ENCODE measurements around the gene CALHM1.
"Not testable (repeated sequence)": the region's sequence is repeated elsewhere in the genome, so short reads cannot be mapped to it uniquely, and the experiment has no call there.

The CALHM1 gene

DNA sequence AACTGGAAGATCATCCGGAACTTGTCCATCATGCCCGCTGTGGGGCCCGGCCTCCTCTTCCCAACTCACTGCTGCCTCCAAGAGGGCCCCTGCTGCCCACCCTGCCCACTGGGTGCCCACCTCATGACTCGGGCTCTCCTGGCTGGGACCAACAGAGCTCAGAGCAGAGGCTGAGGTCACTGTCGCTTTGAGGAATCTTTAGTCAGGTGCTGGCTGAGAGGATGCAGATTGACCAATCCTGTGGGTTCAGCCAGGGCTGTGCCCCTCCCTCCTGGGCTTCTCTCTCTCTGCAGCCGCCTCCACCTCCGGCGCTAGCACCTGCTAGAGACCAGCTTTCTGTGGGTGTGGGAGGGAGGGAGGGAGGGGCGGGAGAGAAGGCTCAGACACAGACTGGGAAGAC, at the start of gene CALHM1:
CALHM1 (minus strand) TSS at position 181 of the 400 bp plus-strand sequence; CDS start at position 32, 149 bp downstream.
- DNase-seq: no peak

- DNase-seq: no peak
Observed at GRCh38 chr10:103507235-103508191, 48.8 kb upstream of the CALHM1 start.

DNA sequence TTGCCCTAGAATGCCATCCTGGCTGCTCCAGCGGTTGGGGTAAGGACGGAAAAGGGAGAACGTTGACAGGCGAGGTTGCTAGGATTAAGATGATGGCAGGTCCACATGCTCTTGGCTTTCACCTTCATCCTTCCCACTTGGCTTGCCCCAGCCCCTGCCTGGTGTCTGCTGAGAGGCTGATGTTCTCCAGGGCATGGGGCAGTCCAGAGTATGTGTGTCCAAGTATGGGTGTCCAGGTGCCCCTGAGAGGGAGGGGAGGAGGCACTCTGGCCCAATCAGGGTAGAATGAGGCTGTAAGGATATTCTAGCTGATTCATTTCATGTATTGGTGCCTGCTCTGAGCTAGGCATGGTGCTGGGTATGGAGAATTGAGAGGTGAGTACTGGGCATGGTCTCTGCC, 47.4 kb upstream of the CALHM1 start:
- no peak for DNase-seq

DNA sequence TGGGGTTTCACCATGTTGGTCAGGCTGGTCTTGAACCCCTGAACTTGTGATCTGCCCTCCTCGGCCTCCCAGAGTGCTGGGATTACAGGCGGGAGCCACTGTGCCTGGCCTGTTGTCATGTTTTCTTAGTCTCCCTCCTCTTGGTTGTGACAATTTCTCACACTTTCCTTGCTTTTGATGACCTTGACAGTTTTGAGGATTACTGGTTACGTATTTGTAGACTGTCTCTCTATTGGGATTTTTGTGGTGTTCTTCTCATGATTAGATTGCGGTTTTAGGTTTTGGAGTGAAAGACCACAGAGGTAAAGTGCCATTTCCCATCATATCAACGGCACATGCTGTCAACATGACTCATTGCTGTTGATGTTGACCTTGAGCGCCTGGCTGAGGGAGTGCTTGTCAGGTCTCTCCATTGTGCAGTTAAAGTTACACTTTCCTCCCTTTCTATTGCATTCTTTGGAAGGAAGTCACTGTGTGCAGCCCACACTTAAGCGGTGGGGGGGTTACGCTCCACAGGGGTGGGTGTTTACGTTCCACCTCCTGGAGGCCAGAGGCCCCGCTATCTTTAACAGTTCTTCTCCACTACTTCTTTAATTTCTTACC, 45.6 kb upstream of the CALHM1 start:
- DNase-seq: no peak

GRCh38 chr10:103503777-103504176, 45.1 kb upstream of the CALHM1 start:
- not testable (repeated sequence) for DNase-seq

- no peak for DNase-seq
Observed at GRCh38 chr10:103502849-103503660, 44.4 kb upstream of the CALHM1 start.

- no peak for DNase-seq
Observed at GRCh38 chr10:103501186-103501585, 42.5 kb upstream of the CALHM1 start.

DNA sequence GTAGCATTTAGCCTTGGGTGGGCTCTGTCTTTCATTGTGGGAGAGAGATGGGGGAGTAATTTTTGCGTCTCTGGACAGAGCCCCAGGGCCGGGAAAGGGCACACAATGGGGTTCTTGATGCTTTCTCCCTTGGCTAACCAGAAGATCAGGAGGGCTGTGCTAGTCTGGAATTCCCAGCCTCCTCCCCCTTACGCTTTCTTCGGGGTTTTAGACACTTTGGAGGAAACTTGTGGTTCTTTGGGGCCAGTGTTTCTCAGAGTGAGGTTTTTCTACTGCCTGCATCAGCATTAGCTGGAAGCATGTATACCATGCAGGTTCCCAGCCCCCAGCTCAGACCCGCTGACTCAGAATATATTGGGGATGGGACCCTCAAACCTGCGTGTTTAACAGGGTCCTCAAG, 41.8 kb upstream of the CALHM1 start:
- DNase-seq: no peak

DNA sequence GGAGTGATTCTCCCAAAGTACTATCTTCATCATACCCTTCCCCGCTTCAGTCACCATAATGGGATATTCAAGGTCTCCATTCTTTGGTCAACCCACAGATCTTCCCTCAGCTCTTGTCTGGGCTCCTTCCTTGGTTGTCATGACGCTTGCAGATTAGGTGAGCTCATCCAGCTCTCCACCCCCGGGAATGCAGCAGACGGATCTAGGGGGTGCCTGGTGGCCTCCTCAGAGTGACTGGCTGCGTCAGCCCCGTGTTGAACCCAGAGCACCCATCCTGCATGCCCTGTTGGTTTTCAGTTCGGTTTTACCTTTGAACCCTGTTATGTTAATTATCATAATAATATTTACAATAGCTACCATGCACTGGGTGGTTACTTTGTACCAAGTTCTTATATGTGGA, 41.2 kb upstream of the CALHM1 start:
- DNase-seq: no peak

DNA sequence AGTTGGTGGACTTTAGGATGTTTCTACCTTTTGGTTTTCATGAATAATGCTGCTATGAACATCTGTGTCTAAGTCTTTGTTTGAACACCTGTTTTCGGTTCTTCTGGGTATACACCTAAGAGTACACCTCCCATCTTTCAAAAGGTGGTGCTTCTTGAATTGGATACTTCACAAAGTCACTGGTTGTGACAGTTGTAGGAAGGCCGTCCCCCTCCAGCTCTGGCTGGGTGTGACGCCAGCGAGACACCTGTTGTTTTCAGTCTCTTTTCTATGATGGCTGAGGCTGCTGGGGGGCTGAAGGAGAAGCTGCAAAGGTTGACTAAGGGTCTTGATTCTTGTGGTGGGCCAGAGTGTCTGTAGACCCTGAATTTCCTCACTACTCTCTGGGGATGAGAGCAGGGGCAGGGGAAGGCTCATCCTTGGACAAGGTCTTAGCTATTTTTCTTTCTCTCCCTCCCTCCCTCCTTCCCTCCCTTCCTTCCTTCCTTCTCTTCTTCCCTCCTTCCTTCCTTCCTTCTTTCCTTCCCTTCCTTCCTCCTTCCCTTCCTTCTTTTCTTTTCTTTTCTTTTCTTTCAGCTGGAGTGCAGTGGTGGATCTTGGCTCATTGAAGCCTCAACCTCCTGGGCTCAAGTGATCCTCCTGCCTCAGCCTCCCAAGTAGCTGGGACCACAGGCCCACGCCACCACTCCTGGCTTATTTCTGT, 40.4 kb upstream of the CALHM1 start:
- no peak for DNase-seq

DNA sequence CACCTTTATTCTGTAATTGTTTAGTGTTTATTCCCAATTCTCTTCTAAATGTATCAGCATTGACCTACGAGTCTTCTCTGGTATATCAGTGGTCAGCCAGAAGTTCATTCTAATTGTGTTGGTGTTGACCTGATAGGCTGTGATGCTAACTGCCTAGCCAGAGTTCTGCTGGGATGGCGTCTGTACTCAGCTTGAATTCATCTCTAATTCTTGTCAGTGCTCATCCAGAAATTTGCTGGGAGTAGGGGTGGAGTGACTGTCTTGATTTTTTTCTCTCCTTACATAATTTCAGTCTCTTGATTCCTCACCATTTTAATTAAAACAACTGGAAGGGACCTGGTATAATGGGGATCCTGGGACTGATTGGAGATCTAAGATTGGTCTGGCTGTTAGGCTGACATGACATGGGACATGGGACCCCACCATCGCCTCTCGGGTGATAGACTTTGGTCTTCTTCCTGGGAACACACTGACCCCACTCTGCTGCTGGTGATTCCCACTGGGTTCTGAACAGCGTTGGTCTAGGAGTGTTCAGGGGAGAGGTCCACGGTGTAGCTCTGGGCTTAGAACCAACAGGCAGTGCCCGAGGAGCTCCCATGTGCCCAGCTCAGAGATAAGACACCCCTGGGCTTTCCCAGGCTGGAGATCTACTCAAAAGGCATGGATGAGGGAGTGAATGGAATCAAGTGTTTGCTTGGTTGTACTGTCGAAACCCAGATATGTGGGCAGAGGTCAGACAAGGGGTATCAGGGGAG, 38.6 kb upstream of the CALHM1 start:
- DNase-seq: no peak

DNA sequence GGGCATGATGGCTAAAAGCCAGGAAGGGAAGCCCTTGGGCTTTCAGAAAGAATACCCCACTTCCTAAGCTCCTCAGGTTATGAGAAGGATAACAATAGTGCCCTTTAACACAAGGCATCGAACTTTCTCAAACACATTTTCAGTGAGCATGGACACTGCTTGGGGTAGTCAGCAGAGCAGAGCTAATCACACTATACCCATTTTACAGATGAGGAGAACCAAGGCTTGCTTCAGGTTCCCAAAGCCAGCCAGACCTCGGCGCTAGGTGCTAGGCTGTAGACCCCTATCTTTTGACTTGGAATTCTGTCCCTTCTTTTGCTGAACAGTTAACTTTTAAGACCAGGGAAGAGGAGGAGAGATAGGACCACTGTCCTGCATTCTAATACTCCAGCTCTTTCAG, 36.6 kb upstream of the CALHM1 start:
- no peak for DNase-seq

GRCh38 chr10:103493916-103494877, 35.5 kb upstream of the CALHM1 start:
- DNase-seq: no peak

DNA sequence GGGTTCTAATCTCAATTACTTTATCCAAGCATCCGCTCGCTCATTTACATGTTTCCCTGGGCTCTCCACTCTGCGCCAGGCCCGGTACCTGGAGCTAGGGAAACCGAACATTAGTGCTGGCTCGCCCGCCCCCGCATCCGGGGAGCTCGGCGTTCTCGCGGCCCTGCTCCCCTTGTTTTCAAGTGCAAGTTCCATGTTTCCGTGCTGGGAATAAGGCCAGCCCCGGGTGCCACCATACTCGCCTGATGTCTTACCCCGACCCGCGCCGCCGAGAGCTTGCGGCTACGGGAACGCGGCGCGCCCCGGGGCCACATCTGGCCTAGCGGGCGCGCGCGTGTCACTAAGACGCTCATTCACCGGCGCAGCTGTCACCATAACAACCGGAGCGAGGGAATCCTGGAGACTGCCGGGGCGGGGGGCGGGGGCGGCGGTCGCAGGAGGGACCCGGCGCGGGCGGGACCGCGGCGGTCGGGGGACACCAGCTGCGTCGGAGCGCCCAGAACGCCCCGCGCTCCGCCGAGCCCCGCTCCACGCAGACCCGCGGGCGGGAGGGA, 34.7 kb upstream of the CALHM1 start, which contains the start of gene NEURL1:
NEURL1 (plus strand) TSS at position 344 of the 554 bp plus-strand sequence. CDS start 683 bp downstream, outside the sequence.
- DNase-seq: no peak

- no peak for DNase-seq
Observed at GRCh38 chr10:103492655-103493261, 34.1 kb upstream of the CALHM1 start.

DNA sequence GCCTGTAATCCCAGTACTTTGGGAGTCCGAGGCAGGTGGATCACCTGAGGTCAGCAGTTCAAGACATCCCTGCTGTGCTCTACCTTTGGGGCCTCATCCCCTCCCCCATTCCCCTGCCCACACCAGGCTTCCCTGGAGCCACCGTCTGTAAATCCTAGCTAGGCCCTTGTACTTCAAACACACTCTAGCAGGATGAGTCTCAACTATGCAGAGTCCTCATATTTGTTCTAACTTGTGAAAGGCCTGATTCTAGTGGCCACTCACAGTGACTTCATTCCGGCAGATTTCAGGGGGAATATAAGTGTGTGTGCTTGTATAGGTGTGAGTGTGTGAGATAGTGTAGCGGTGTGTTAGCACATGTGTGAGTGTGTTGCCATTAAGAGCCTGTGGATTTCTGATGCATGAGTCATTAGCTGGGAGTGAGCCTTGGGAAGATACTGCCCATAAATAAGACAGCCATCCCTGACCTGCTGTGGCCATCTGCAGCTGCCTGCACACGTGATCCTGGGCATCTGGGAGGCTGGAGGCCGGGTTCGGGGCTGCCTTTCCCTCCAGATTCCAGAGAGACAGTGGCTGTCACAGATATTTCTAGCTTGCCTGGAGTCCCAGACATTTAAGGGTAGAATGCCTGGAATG, 33.1 kb upstream of the CALHM1 start:
- DNase-seq: no peak

DNA sequence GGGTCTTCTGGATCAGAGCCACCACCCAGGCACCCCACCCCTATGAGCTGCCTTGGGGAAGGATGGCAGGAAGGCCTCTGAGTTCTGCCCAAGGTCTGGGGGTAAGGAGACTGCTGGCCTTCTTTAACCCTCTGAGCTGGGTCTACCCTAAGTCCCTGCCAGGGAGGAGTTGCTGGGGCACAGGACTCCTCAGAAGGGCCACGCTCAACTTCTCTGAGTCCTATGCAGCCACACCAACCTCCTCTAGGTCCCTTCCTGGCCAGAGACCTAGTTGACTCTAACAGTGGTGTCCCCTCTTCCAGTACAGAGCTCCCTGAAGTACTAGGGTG, 32.2 kb upstream of the CALHM1 start:
- DNase-seq: no peak

DNA sequence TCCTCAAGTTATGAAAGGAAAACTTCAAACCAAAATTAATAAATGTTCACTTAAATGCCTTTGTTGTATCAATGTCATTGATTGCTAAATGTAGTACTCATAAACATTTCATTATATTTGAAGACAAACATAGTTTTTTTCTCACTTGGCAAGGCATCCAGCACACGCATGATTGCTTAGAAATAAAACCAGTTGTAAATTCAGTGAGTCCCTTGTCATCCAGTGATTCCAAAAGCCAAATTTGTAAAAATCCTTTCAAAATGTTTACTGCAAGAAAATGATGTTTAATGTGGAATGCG, 28.7 kb upstream of the CALHM1 start:
- no peak for DNase-seq

- not testable (repeated sequence) for DNase-seq
Observed at GRCh38 chr10:103486635-103487409, 28.1 kb upstream of the CALHM1 start.
